GM18909 (cell line): ENCODE data around the gene CNTN3.

ENCODE experiments used
- ATAC-seq: cut with Tn5 transposase; IDR thresholded peaks from one replicate; pipeline ENCODE4 v1.9.1; 2021; ENCODE audit warnings: mild to moderate bottlenecking; ENCODE audit not compliant: unreplicated experiment, poor library complexity

The CNTN3 gene

DNA sequence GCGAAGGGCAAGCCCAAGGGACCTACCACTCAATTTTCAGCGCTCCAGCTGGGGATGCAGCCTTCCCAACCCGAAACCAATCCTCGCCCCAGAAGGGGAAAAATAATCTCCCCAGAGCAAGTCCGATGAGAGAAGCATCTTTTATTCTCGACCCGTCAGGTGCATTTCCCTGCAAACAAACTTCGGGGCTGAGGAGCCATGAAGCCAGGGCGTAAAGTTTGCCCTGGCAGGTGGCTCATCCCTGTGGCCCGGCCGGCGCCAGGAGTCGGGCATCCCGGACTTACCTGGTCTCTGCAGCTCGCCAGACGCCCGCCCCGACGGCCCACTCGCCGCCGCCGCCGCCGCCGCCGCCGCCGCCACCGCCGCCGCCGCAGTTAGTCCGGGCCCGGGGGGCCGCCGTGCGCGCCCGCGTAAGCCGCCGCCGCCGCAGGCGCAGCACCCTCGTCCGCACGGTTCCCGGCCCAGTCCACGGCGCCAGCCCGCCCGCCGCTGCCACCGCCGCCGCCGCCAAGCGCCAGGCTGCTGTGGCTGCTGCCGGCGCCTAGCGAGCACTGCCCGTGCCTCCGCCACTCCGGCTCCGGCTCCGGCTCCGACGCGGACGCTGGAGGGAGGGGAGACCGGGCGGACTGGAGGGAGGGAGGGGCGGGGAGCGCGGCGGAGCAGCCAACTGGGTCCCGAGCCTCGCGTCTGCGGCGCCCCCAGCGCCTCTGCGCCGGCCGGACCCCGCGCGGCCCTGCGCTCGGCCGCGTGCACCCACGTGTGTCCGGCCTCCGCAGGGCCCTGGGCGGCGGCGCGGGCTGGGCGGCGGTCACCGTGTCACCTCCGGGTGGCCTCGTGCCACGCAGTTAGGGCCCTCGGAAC lies at the start of gene CNTN3:
TSS of gene CNTN3 (minus strand) at position 553 of the 861 bp plus-strand sequence. CDS start 93,547 bp downstream, outside the sequence.
- ATAC-seq: no peak

DNA sequence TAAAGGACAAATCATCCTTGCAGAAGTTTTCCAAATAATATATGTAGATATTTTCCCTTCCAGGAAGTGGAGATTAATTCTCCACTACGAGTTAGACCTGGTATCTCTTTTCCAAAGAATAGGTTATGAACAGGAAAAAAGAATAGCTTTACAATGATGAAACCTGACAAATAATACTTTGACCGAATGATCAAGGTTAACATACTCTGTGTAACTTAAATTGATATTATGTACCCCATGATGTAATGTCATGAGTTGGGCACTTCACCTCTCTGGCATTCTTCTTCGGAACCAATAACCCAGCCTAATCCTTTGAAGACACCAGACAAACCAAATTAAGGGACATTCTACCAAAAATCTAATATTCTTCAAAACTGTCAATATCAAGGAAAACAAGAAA lies 48.7 kb upstream of the CNTN3 start:
- ATAC-seq: no peak

- ATAC-seq: no peak
Observed at GRCh38 chr3:74661672-74662071, 47.2 kb upstream of the CNTN3 start.

DNA sequence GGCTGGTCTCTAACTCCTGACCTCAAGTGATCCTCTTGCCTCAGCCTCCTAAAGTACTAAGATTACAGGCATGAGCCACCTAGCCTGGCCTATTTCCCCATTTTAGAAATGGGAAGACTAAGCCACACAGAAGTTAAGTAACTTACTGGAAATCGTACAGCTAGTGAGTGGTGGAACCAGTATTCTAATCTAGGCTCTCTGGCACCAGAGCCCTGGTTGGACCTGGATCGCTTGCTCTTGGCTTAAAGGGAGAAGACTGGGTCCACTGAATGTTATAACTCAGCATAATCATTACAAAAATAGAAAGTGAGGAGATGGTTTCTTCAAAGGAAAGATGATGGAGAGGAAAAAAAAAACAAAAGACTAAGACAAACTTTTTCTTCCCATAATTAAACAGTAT lies 37.4 kb upstream of the CNTN3 start:
- no peak for ATAC-seq

GRCh38 chr3:74651292-74651691 lies 36.8 kb upstream of the CNTN3 start:
- no peak for ATAC-seq

DNA sequence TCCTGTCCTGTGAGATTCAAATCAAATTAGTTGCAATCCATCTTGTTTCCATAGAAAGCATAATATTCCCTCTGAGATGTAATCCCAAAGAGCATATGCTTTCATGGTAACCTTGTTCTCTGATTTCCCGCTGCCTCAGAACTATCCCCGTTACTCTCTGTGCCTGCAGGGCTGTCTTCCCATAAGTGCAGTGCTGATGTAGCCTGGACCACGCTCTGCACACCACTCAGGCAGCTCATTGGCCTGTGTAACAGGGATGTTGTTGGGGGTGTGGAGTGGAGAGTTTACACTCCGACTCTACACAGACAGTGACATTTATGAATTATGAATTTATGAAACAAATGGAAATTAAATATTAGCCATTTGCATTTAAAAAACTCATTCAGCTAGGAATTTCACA lies 33.6 kb upstream of the CNTN3 start:
- ATAC-seq: no peak

GRCh38 chr3:74646094-74646493 lies 31.6 kb upstream of the CNTN3 start:
- no peak for ATAC-seq

GRCh38 chr3:74643636-74644035 lies 29.2 kb upstream of the CNTN3 start:
- no peak for ATAC-seq

- ATAC-seq: no peak
Observed at GRCh38 chr3:74642876-74643275, 28.4 kb upstream of the CNTN3 start.

DNA sequence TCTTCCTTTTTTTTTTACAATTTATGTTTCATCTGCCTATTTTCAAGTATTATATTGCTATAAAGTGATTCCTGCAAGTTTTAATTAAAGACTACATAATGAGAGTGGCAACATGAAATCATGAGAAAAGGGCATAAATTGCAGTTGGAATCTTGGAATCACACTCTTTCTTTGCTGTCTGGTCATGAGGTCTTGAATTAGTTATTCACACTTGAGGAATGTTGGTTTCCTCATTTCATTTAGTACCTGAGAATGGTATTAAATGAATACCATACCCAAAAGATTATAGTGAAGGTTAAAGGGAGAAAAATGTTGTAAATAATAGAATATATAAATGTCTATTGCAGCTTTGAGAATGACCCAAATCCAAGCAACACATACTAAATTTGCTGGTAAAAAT lies 25.8 kb upstream of the CNTN3 start:
- ATAC-seq: no peak

DNA sequence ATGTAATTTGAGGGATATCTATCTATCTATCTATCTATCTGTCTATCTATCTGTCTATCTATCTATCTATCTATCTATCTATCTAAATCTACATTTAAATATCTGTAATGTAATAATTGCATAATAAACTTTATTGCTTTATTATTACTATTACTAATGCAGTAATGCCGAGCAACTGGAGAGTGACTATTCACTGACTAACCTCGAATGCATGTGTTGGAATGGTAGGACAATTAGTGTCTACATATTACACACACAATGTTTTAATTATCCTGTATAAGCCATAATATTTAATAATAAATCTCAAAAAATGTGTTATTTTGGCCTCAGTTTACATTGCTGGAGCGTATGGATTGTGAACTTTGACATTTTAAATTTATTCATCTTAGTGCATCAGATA lies 25.2 kb upstream of the CNTN3 start:
- ATAC-seq: no peak

DNA sequence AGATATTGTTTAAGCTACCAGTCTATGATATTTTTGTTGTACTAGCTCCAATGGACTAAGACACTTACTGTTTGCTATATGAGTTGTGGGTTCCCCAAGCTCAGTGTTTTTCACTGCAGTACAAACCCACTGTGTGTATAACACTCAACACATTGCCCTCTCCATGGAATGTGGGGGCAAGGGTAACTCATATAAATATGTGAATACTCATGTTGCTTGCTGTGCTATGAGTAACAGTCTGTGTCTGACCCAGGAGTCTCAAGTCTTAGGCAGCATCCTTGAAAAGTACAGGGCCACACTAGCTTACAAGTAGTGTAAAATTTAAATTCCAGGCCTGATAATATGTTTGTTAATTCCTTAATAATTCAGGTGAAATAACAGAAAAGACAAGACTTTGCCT lies 22.5 kb upstream of the CNTN3 start:
- no peak for ATAC-seq

DNA sequence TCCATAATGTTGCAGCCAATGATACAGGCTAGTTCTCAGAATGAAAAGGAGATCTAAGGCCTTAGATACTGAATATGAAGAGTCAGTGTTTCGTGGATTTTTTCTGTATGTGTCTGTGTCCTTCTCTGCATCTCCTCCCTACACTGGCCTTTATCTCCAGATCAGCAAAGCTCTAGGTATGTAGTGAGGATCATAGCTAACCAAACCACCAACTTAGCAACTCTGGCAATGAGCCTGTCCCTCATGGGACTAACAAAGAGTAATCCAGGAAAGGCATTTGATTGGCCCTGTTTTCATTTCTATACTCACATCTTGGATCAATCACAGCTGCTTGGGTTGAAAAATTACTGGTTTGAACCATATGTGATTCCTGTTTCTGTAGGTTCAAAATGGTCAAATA lies 18.6 kb upstream of the CNTN3 start:
- no peak for ATAC-seq

GRCh38 chr3:74631351-74632140 lies 17.1 kb upstream of the CNTN3 start:
- ATAC-seq: no peak

- ATAC-seq: no peak
Observed at GRCh38 chr3:74630602-74631001, 16.1 kb upstream of the CNTN3 start.

GRCh38 chr3:74626011-74626410 lies 11.6 kb upstream of the CNTN3 start:
- ATAC-seq: no peak

GRCh38 chr3:74624301-74624700 lies 9.8 kb upstream of the CNTN3 start:
- ATAC-seq: no peak

- ATAC-seq: no peak
Observed at GRCh38 chr3:74623261-74623836, 8.9 kb upstream of the CNTN3 start.

GRCh38 chr3:74621581-74621980 lies 7.1 kb upstream of the CNTN3 start:
- ATAC-seq: no peak

DNA sequence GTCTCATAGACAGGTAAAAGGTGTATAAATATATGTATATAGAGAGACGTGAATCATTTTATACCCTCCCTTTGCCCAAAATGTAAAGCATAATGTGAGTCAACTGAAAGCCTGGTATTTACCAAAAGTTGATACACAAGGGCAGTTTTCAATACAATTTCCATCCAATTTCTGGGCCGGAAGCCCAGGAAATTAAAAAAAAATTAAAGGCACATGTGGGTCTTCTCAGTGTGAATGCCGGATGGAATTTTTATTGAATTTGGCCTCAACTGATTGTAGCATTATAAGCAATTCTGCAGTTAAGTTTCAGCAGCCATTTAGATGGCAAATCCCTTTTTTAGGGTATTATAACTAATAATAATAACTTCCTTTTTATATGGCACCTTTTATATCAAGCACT lies 3.3 kb upstream of the CNTN3 start:
- ATAC-seq: no peak

GRCh38 chr3:74613521-74614106 lies 845 bp downstream of the CNTN3 start:
- no peak for ATAC-seq
